SU-DHL-6 (cell line): ENCODE data around the gene SPATA4.

Source experiments
- H2AFZ ChIP-seq: fragments of 200-600 bp; sonication (generic); 2 replicates; pipeline ENCODE4 v1.6.1; 2014; ENCODE audit warnings: low read depth, mild to moderate bottlenecking, moderate library complexity, mixed read lengths, antibody characterized with exemption, low read length; ENCODE audit not compliant: severe bottlenecking
- H3F3A ChIP-seq: fragments of 200-600 bp; shearing (Covaris generic); 2 replicates; pipeline ENCODE4 v1.6.0; 2016; ENCODE audit warnings: antibody characterized with exemption, mild to moderate bottlenecking; ENCODE audit not compliant: insufficient read depth
- H3K27ac ChIP-seq: fragments of 200-600 bp; sonication (generic); 2 replicates; pipeline ENCODE4 v1.5.1; 2016; ENCODE audit warnings: low read depth, mild to moderate bottlenecking, low read length, moderate library complexity, mixed read lengths
- H3K27me3 ChIP-seq: fragments of 200-600 bp; sonication (generic), shearing (Covaris generic); 2 replicates; pipeline ENCODE4 v1.6.0; 2014; ENCODE audit warnings: mild to moderate bottlenecking, low read length
- H3K36me3 ChIP-seq: fragments of 200-600 bp; sonication (generic); 2 replicates; pipeline ENCODE4 v1.6.1; 2014; ENCODE audit warnings: mild to moderate bottlenecking, low read length, mixed read lengths
- H3K4me2 ChIP-seq: fragments of 300-600, 200-600 bp; shearing (Covaris generic), sonication (generic); 2 replicates; pipeline ENCODE4 v1.6.0; 2014; ENCODE audit warnings: low read length, low read depth, mild to moderate bottlenecking; ENCODE audit not compliant: poor library complexity, severe bottlenecking
- H3K4me3 ChIP-seq: fragments of 200-600 bp; sonication (generic); 2 replicates; pipeline ENCODE4 v1.5.1; 2014; ENCODE audit warnings: antibody characterized with exemption, low read length, mild to moderate bottlenecking, mixed read lengths; ENCODE audit not compliant: insufficient read depth, poor library complexity, severe bottlenecking
- H3K79me2 ChIP-seq: fragments of 200-600 bp; sonication (generic); 2 replicates; pipeline ENCODE4 v1.6.1; 2014; ENCODE audit warnings: mild to moderate bottlenecking, low read length, moderate library complexity; ENCODE audit not compliant: insufficient read depth
- H3K9ac ChIP-seq: fragments of 200-600 bp; sonication (generic); 2 replicates; pipeline ENCODE4 v1.7.0; 2014; ENCODE audit warnings: mild to moderate bottlenecking, low read length
- H3K9me2 ChIP-seq: fragments of 200-600 bp; sonication (generic); replicated peaks from 2 replicates; pipeline ENCODE4 v1.6.1; 2014; ENCODE audit warnings: low read length; ENCODE audit not compliant: insufficient read depth
- H3K9me3 ChIP-seq: fragments of 200-600 bp; sonication (generic); 2 replicates; pipeline ENCODE4 v1.6.1; 2014; ENCODE audit warnings: low read length, mixed read lengths; ENCODE audit not compliant: insufficient read depth
- H4K20me1 ChIP-seq: fragments of 200-600 bp; sonication (generic); 2 replicates; pipeline ENCODE4 v1.6.1; 2014; ENCODE audit warnings: low read depth, mild to moderate bottlenecking, antibody characterized with exemption, low read length, moderate library complexity, mixed read lengths
- CTCF ChIP-seq: fragments of 200-600 bp; sonication (generic); IDR thresholded peaks from one replicate; pipeline ENCODE4 v1.5.1; 2017; ENCODE audit warnings: antibody characterized with exemption, mild to moderate bottlenecking, low read length, moderate library complexity; ENCODE audit not compliant: insufficient read depth, poor library complexity, severe bottlenecking
- EZH2phosphoT487 ChIP-seq: fragments of 200-600 bp; sonication (generic), shearing (Covaris generic); conservative IDR thresholded peaks from 2 replicates; pipeline ENCODE4 v1.6.1; 2018; ENCODE audit warnings: mild to moderate bottlenecking, antibody characterized with exemption, low read length, moderate library complexity, mixed read lengths

SPATA4 gene

GRCh38 chr4:176134670-176135069, 60.7 kb downstream of the SPATA4 start:
- Histone ChIP-seq H3K9me3 (no peaks in the 10 kb centered on the region), H3K27me3 (no peaks in the 10 kb centered on the region), H3K4me3 (no peak overlapping the region), H3F3A (no peaks in the 10 kb centered on the region), H3K36me3 (no peaks in the 10 kb centered on the region), H3K9ac (no peak overlapping the region), H2AFZ (no peak overlapping the region), H3K79me2 (no peaks in the 10 kb centered on the region), H3K4me2 (no peak overlapping the region), H3K27ac (no peak overlapping the region), H4K20me1 (no peaks in the 10 kb centered on the region), H3K9me2 (no peaks in the 10 kb centered on the region)
- TF ChIP-seq CTCF: no peak
- TF ChIP-seq EZH2phosphoT487: no peak
